GM12878 (cell line): ENCODE data around the gene PSMD11. TPM values are rescaled to one million over a fixed set of nuclear protein-coding genes. Genes with fewer than 3 reads are reported as not detected.

ENCODE experiments used
- ATAC-seq: fragments of 200-7000 bp; cut with Tn5 transposase; 3 replicates; pipeline ENCODE4 v1.9.1; 2020; ENCODE audit warnings: mild to moderate bottlenecking, moderate library complexity
- BruUV-seq: library from RNA; stranded (reverse); fragments of 400-500 nt; replicated peaks from 2 replicates; lab custom pipeline; 2021; lab: Mats Ljungman, UMichigan
- CTCF ChIA-PET: fragments of 300-600 bp; sonication (Branson Sonifier 250); formaldehyde crosslinking; extraction: SDS; loops from one replicate; lab custom pipeline; 2021; ENCODE audit warnings: inconsistent platforms; lab: Yijun Ruan, JAX
- POLR2A ChIA-PET: fragments of 350-600 bp; formaldehyde crosslinking; extraction: SDS; loops from one replicate; lab custom pipeline; 2021; ENCODE audit warnings: inconsistent platforms; lab: Charles Lee
- RAD21 ChIA-PET: fragments of 300-600 bp; sonication (Branson Sonifier 250); formaldehyde crosslinking; loops from one replicate; lab custom pipeline; 2023; ENCODE audit warnings: antibody characterized with exemption; ENCODE audit not compliant: unreplicated experiment; lab: Charles Lee
- SMC1A ChIA-PET: fragments of 300-600 bp; sonication (Branson Sonifier 250); formaldehyde crosslinking; loops from one replicate; lab custom pipeline; 2023; ENCODE audit not compliant: unreplicated experiment, uncharacterized antibody; lab: Charles Lee
- DNase-seq: peaks from one replicate; pipeline ENCODE4 v3.0.0-alpha.2; 2011; ENCODE audit warnings: low read depth, low spot score
- FAIRE-seq: peaks from 3 replicates; lab custom pipeline; 2011; peaks lifted over from hg19 to GRCh38; lab: Jason Lieb, UNC
- H2AFZ ChIP-seq: 2 replicates; pipeline ENCODE4 v1.6.0; 2011; ENCODE audit warnings: low read depth, low read length, control low read depth; ENCODE audit not compliant: control insufficient read depth
- H3K27ac ChIP-seq: 2 replicates; pipeline ENCODE4 v1.5.1; 2011; ENCODE audit warnings: control low read depth; ENCODE audit not compliant: control insufficient read depth, insufficient read depth
- H3K27me3 ChIP-seq, 2 experiments: replicated peaks in 1 of 2; 2 replicates each; pipeline versions ENCODE4 v1.6.0 to v1.6.1; 2011; ENCODE audit warnings: low read length in 1 of 2; ENCODE audit not compliant: control insufficient read depth in 2 of 2, insufficient read depth in 2 of 2
- H3K36me3 ChIP-seq, 2 experiments: 2 replicates each; pipeline ENCODE4 v1.5.1; 2011; ENCODE audit warnings: low read length in 1 of 2; ENCODE audit not compliant: control insufficient read depth in 2 of 2, insufficient read depth in 2 of 2
- H3K4me1 ChIP-seq: 2 replicates; pipeline ENCODE4 v1.6.1; 2011; ENCODE audit warnings: mild to moderate bottlenecking, low read length, moderate library complexity, mixed read lengths; ENCODE audit not compliant: control insufficient read depth, insufficient read depth
- H3K4me2 ChIP-seq: 2 replicates; pipeline ENCODE4 v1.6.0; 2011; ENCODE audit warnings: control low read depth; ENCODE audit not compliant: control insufficient read depth, insufficient read depth
- H3K4me3 ChIP-seq: fragments of 200-600 bp; sonication (generic); 2 replicates; pipeline ENCODE4 v1.5.1; 2016
- H3K79me2 ChIP-seq: 2 replicates; pipeline ENCODE4 v1.6.0; 2011; ENCODE audit warnings: low read length; ENCODE audit not compliant: control insufficient read depth, insufficient read depth
- H3K9ac ChIP-seq: 2 replicates; pipeline ENCODE4 v1.8.0; 2011; ENCODE audit warnings: low read length, control low read depth, mixed read lengths; ENCODE audit not compliant: control insufficient read depth, insufficient read depth
- H3K9me3 ChIP-seq: replicated peaks from 3 replicates; pipeline ENCODE4 v1.5.1; 2011; ENCODE audit warnings: mild to moderate bottlenecking, low read length; ENCODE audit not compliant: control insufficient read depth, insufficient read depth
- H4K20me1 ChIP-seq: 2 replicates; pipeline ENCODE4 v1.6.0; 2011; ENCODE audit not compliant: control insufficient read depth, insufficient read depth
- BHLHE40 ChIP-seq, 2 experiments: fragments of 450-650 bp in 1 of 2; IDR thresholded peaks; 2 replicates each; pipeline ENCODE4 v1.6.1; 2011 to 2017; ENCODE audit warnings: low read depth in 2 of 2, borderline replicate concordance in 1 of 2, improper control_type of control experiment in 1 of 2, low read length in 1 of 2, mild to moderate bottlenecking in 1 of 2
- CREB1 ChIP-seq: IDR thresholded peaks from 2 replicates; pipeline ENCODE4 v1.6.1; 2012; ENCODE audit warnings: low read depth, mild to moderate bottlenecking, inconsistent platforms
- IKZF1 ChIP-seq: fragments of 450-650 bp; conservative IDR thresholded peaks from 2 replicates; pipeline ENCODE4 v1.6.1; 2017; ENCODE audit warnings: antibody characterized with exemption, mild to moderate bottlenecking
- KDM1A ChIP-seq: fragments of 200-600 bp; sonication (generic); IDR thresholded peaks from 2 replicates; pipeline ENCODE4 v1.6.1; 2016; ENCODE audit warnings: borderline replicate concordance
- MEF2B ChIP-seq: fragments of 450-650 bp; IDR thresholded peaks from 2 replicates; pipeline ENCODE4 v1.6.1; 2018; ENCODE audit warnings: mild to moderate bottlenecking, moderate library complexity; ENCODE audit not compliant: partially characterized antibody, poor library complexity, severe bottlenecking
- NR2C1 ChIP-seq: fragments of 450-650 bp; IDR thresholded peaks from 2 replicates; pipeline ENCODE4 v1.6.1; 2017; ENCODE audit warnings: antibody characterized with exemption, mild to moderate bottlenecking, moderate library complexity
- PAX5 ChIP-seq: IDR thresholded peaks from 2 replicates; pipeline ENCODE4 v1.6.1; 2011; ENCODE audit warnings: low read depth, low read length, borderline replicate concordance
- POU2F2 ChIP-seq: IDR thresholded peaks from 3 replicates; pipeline ENCODE4 v1.6.1; 2011; ENCODE audit warnings: low read depth, mild to moderate bottlenecking, low read length, borderline replicate concordance
- SKIL ChIP-seq: fragments of 450-650 bp; IDR thresholded peaks from 2 replicates; pipeline ENCODE4 v1.6.1; 2017; ENCODE audit warnings: mild to moderate bottlenecking, low read depth, inconsistent platforms; ENCODE audit not compliant: poor library complexity, severe bottlenecking
- TCF3 ChIP-seq: IDR thresholded peaks from 2 replicates; pipeline ENCODE4 v1.6.1; 2012; ENCODE audit warnings: low read depth, mild to moderate bottlenecking, low read length, borderline replicate concordance; ENCODE audit not compliant: insufficient read depth
- YBX1 ChIP-seq: fragments of 450-650 bp; IDR thresholded peaks from 2 replicates; pipeline ENCODE4 v1.6.1; 2016; ENCODE audit warnings: antibody characterized with exemption
- ZNF622 ChIP-seq: fragments of 450-650 bp; IDR thresholded peaks from 2 replicates; pipeline ENCODE4 v1.6.1; 2017; ENCODE audit warnings: mild to moderate bottlenecking, inconsistent platforms
- ZNF687 ChIP-seq: fragments of 450-650 bp; IDR thresholded peaks from 2 replicates; pipeline ENCODE4 v1.6.1; 2017; ENCODE audit warnings: mild to moderate bottlenecking, moderate library complexity
- WGBS: methylation state at CpG from one replicate; pipeline ENCODE4 v1.1.6; 2016; ENCODE audit warnings: low lambda C conversion rate; ENCODE audit not compliant: insufficient replicate concordance, insufficient coverage; ENCODE audit errors: missing lambda C conversion rate; 5-methylcytosine and 5-hydroxymethylcytosine counted together
- in situ Hi-C: fragments of 300-500 bp; cut with MboI; formaldehyde crosslinking; loops from 9 replicates; pipeline ENCODE4 v1.14.3; 2018; ENCODE audit warnings: mixed read lengths
- intact Hi-C: fragments of 100-400 bp; cut with micrococcal nuclease; formaldehyde crosslinking; loops from one replicate; pipeline ENCODE4 v1.14.2; 2022; ENCODE audit not compliant: unreplicated experiment
- polyA plus RNA-seq, 11 experiments: library from polyadenylated mRNA; depleted of rRNA in 4 of 11; unstranded in 6 of 11; stranded (reverse) in 5 of 11; fragments of >200 nt; fragmentation: Nextera tagmentation in 4 of 11; fragmentation: Illumina TruSeq in 1 of 11; extraction: Ambion mirVana in 4 of 11; extraction: Trizol in 1 of 11; gene quantifications; 1 replicate in 1 of 11; 2 replicates in 10 of 11; pipeline versions ENCODE4 v1.2.1 to v1.2.3, GENCODE V29; 2011 to 2016; ENCODE audit warnings: inconsistent platforms in 2 of 11, missing spikeins in 2 of 11, low read depth in 1 of 11
- total RNA-seq, 4 experiments: library from RNA; depleted of rRNA in 3 of 4; stranded (reverse); fragments of >200 nt in 3 of 4; fragmentation: Illumina TruSeq in 1 of 4; extraction: Trizol in 1 of 4; gene quantifications; 2 replicates each; pipeline versions ENCODE4 v1.2.1 to v1.2.3, GENCODE V29; 2013 to 2021
- TF ChIP-seq, protein P1 (sequence below): IDR thresholded peaks from 2 replicates; pipeline ENCODE4 v1.6.1; 2012; ENCODE audit warnings: low read depth, low read length, improper control_type of control experiment

The PSMD11 gene
- total and polyA plus RNA-seq, 10 of the 15 experiments (the other 5 are each of a cell fraction or from before 2014, with no cell fraction given), result 84.1 to 319 (median 120) TPM

DNA sequence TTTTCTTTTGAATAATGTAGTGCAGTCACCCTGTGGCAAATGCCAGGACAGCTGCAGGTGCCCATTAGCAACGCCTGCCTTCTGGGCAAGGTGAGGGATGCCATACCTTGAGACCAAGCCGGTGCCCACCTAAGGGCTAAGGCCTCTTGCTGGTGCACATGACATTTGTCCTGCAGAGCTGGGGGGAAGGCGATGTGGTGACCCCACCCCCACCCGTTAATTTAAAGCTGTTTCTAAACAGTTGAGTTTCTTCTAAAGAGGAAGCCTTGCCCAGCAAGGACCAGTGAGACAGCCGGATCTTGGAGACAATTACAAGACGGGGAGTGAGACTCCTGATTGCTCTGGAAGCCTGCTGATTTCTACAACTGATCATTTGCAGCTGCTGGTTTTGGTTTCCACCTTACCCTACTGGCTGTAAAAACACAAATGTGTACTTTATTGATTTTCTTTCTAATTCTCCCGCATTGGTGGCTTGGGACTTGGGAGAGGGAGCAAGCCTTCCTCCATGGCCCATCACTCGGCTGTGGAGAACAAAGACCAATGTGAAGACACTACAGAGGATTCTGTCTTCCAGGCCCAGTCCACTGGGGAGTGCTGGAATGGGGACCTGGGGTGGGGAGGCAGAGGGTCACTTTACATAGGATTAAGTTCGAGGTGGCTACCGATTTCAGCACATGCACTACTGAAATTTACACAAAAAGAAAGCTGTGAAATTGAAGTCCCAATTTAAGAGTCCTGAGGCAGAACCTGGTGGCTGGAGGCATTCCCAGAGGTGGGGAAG is 45.2 kb downstream of the PSMD11 start (continued):
- TF ChIP-seq, protein P1, sequence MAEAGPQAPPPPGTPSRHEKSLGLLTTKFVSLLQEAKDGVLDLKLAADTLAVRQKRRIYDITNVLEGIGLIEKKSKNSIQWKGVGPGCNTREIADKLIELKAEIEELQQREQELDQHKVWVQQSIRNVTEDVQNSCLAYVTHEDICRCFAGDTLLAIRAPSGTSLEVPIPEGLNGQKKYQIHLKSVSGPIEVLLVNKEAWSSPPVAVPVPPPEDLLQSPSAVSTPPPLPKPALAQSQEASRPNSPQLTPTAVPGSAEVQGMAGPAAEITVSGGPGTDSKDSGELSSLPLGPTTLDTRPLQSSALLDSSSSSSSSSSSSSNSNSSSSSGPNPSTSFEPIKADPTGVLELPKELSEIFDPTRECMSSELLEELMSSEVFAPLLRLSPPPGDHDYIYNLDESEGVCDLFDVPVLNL, result no peak
- TF ChIP-seq NR2C1 (no peak), MEF2B (no peak), YBX1 (no peak), ZNF622 (no peak)

- POLR2A ChIA-PET, result interaction anchor here (2.3 to 12.5 kb wide), 4 partner anchors 22 to 79 kb away, joined by 16 to 308 read pairs (median 66); no protein-coding TSS in a partner anchor
- intact Hi-C loops, result no loop called here
- WGBS, result under 1% methylated on average over 16 of the region's 16 CpGs
- TF ChIP-seq ZNF687 (peak; percentile 83; the same call in 1 of the 2 replicates), TCF3 (no peak), CREB1 (no peak), SKIL (no peak), KDM1A (no peak), POU2F2 (no peak), PAX5 (0 out of 2 replicates have a peak, but pooled peaks have one; percentile 20), IKZF1 (peak; percentile 60), BHLHE40 (IDR thresholded peaks at IDR 0.05; ENCODE audit: borderline replicate concordance in 1 of 2, low read depth in 2 of 2, low read length in 1 of 2) (peak in 1 of 2 experiments; percentile 57; a peak in 2 of 4 replicates)
These were observed 45.8 kb downstream of the PSMD11 start for GRCh38 chr17:32490101-32490482.

More at GRCh38 chr17:32490101-32490482, 45.8 kb downstream of the PSMD11 start:
- Histone ChIP-seq H3K9ac (peak overlapping the region; percentile 79), H3K36me3 (peaks cover 10 to 15% of the 10 kb centered on the region in 2 experiments; a peak in 3 of 4 replicates), H3K4me2 (peak overlapping the region; percentile 96), H4K20me1 (no peaks in the 10 kb centered on the region), H3K4me1 (peaks cover 28% of the 10 kb centered on the region), H3K79me2 (peaks cover 49% of the 10 kb centered on the region), H3K27ac (peak overlapping the region; percentile 81), H2AFZ (no peak overlapping the region), H3K9me3 (no peaks in the 10 kb centered on the region), H3K27me3 (no peaks in the 10 kb centered on the region), H3K4me3 (peak overlapping the region; percentile 92)
- SMC1A ChIA-PET, result interaction anchor here (0.9 to 11.9 kb wide), 8 partner anchors 14 to 117 kb away, joined by 3 to 286 read pairs (median 26); no protein-coding TSS in a partner anchor
- in situ Hi-C loops, result no loop called here
- no peak for FAIRE-seq
- no peak for DNase-seq
- RAD21 ChIA-PET, result interaction anchor here (1.4 to 16.4 kb wide), 8 partner anchors 14 to 387 kb away, joined by 4 to 543 read pairs (median 15); partner anchors contain the start of gene MYO1D
- peak; percentile 43 for ATAC-seq
- no TSS peak for BruUV-seq
- CTCF ChIA-PET, result interaction anchor here (1.3 to 9.1 kb wide), 10 partner anchors 11 to 420 kb away, joined by 3 to 127 read pairs (median 9); no protein-coding TSS in a partner anchor
